NCI-H1694 treated with DMSO at 0.1 percent for 48 hours (cell line): ENCODE data around the gene SERPINB6.
"Not testable (repeated sequence)": the region's sequence is repeated elsewhere in the genome, so short reads cannot be mapped to it uniquely, and the experiment has no call there.

Source experiments
- DNase-seq: peaks from one replicate; lab custom pipeline; 2025; lab: John Stamatoyannopoulos, UW

SERPINB6 gene

GRCh38 chr6:2971420-2972218 is at the start of gene SERPINB6:
Gene SERPINB6 (minus strand): TSS chr6:2971567. CDS start chr6:2959332, 12,235 bp downstream.
- DNase-seq: no peak

- DNase-seq: no peak
Observed at GRCh38 chr6:3019749-3020320, 48.5 kb upstream of the SERPINB6 start.

GRCh38 chr6:3019065-3019464 is 47.7 kb upstream of the SERPINB6 start:
- DNase-seq: no peak

- DNase-seq: no peak
Observed at GRCh38 chr6:3017304-3017703, 45.9 kb upstream of the SERPINB6 start.

- no peak for DNase-seq
Observed at GRCh38 chr6:3016473-3017280, 45.3 kb upstream of the SERPINB6 start.

DNA sequence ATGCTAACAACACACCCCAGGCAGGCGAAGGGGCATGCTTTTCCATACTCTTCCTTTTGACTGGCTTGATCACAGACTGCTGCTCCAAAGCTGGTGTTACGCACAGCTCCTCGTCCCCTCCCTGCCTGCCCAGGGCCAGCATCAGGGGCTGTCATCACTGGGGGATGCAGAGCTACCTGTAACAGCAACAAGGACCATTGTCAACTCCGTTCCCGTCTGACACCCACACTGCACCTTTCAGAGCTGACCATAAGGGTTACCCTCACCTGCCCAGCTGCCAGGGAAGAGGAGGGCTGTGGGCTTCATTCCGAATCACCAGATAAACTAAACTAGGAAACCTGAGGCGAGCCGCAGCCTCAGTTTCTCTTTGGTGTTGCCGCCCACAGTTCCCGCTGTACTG is 43.8 kb upstream of the SERPINB6 start:
- no peak for DNase-seq

DNA sequence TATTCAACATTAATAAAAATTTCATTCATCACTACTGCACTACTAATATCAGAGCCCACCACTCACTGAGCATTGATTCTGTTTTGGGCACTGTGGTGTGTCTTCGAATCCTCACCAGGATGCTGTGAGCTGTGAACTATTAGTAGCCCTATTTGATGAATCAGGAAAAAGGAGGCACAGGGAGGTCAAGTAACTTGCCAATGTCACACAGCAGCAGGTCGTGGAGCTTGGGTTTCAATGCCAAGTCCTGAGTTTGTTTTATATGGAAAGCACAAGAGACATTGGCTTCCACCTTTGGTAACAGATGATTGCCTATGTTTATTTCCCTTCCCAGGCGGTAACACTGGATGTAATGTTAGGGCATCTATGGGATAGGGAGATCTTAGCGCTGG is 43.3 kb upstream of the SERPINB6 start:
- no peak for DNase-seq

- DNase-seq: no peak
Observed at GRCh38 chr6:3013901-3014674, 42.7 kb upstream of the SERPINB6 start.

DNA sequence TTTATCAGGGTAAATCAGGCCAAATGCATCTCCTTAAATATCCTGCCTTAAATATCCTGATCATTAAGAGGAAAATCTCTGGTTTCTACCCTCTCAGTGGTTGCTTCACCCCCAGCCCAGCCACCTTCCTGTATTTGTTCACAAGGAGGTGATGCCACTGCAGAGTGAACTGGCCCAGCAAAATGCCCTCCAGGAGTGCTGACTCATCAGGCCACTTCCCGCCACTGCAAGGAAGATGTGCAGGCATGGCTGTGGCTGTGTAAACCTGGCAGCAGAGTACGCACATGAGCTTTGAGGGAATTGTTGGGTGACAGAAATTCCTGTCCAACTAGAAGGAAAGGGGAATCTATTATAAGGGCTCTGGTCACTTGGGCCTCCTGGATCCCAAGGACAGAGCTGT is 42.1 kb upstream of the SERPINB6 start:
- no peak for DNase-seq

DNA sequence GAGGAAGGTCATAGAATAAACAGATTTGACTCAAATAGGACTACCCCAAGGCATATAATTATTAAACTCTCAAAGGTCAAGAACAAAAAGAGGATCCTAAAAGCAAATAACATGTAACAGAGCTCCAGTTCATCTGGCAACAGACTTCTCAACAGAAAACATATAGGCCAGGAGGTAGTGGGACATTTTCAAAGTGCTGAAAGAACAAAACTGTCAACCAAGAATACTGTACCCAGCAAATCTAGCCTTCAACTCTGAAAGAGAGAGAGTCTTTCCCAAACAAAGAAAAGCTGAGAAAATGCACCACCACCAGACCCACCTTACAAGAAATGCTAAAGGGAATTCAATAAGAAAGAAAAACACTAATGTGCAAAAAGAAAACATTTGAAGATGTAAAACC is 40.2 kb upstream of the SERPINB6 start:
- DNase-seq: no peak

DNA sequence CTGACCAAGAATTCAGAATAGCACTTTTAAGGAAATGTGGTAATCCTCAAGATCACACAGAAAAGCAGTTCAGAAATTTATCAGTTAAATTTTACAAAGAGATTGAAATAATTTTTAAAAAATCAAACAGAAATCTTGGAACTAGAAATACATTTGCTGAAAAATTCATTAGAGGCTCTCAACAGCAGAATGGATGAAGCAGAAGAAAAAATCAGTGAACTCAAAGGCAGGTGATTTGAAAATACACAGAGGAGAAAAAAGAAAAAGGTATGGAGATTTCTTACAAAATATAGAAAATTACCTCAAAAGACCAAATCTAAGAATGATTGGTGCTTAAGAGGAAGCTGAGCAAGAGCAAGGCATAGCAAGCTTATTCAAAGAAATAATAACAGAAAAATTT is 39.8 kb upstream of the SERPINB6 start:
- DNase-seq: no peak

- no peak for DNase-seq
Observed at GRCh38 chr6:3009930-3010329, 38.6 kb upstream of the SERPINB6 start.

DNA sequence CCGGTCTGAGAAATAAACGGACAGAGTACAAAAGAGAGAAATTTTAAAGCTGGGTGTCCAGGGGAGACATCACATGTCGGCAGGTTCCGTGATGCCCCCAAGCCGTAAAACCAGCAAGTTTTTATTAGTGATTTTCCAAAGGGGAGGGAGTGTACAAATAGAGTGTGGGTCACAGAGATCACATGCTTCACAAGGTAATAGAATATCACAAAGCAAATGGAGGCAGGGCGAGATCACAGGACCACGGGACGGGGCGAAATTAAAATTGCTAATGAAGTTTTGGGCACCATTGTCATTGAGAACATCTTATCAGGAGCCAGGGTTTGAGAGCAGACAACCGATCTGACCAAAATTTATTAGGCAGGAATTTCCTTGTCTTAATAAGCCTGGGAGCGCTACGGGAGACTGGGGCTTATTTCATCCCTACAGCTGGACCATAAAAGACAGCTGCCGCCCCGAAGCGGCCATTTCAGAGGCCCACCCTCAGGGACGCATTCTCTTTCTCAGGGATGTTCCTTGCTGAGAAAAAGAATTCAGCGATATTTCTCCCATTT is 37.4 kb upstream of the SERPINB6 start:
- DNase-seq: not testable (repeated sequence)

DNA sequence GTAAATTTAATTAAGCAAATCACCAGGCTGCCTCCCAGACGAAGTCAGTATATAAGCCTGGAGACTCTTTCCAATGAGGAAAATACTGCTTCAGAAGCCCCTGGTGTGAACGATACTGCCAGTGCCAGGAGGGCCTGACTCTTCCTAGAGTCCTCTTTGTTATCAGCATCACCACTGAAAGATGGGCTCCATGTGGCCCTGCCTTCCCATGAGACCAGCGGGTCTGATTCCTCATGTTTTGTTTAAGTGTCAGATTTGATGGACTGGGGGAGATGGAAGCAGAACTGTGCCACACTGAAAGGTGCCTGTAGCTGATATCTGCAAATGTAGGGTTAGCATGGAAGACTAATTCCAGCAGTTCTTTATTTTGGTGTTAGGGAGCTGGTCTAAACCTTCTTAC is 36.2 kb upstream of the SERPINB6 start:
- DNase-seq: no peak

GRCh38 chr6:3006476-3006875 is 35.1 kb upstream of the SERPINB6 start:
- DNase-seq: no peak

- no peak for DNase-seq
Observed at GRCh38 chr6:3005874-3006273, 34.5 kb upstream of the SERPINB6 start.

DNA sequence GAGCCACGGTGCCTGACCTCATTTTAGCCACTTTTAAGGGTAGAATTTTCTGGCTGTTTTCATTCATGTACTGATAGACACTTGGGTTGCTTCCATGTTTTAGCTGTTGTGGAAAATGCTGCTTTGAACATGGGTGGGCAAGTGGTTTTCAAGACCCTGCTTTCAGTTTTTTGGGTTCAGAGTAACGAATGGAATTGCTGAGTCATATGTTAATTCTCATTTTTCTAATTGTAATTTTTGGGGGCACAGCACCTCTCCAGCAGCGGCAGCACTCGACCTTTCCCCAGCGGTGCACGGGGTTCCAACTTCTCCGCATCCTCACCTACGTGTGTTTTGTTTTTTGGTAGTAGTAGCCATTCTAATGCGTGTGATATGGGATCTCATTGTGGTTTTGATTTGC is 33.7 kb upstream of the SERPINB6 start:
- no peak for DNase-seq

DNA sequence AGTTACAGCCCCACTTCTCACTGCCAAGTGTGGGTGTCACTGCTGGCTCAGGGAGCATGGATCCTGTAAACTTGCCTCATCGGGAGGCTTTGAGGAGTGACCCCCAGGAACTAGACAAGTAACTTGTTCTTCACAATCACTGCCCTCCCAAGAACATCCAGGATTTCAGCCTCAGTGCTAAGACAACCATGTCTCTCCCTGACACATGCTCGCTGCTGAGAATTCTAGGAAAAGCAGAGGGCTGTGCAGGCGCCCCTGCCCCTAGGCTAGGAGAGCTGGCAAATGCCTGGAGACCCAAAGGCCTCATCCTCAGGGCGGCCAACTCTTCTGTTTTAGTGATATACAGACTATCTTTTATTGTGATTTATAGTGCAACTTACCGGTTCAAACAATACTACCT is 31.9 kb upstream of the SERPINB6 start:
- DNase-seq: not testable (repeated sequence)

DNA sequence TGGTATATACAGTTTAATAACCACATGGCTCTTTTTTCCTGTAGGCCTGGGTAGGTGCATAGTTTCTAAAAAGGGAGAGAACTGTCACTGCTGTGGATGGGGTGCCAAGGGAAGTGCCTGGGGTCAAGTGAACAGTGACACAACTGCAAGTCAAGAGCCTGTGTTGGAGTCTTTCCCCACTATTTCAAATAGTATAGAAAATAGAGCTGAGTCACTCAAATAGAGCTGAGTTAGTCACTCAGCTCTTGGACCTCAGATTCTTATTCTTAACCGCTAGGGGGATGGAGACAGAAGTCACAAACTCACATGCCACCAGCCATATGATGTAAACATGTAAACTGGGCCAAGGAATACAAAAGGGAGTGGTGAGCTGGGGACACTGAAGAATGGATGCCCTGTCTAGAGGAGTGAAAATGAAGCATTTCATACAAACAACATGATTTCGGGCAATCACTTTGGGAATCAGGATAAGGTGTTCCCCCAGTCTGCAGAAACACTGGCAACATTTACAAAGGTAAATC is 30.5 kb upstream of the SERPINB6 start:
- peak; percentile 25 for DNase-seq

DNA sequence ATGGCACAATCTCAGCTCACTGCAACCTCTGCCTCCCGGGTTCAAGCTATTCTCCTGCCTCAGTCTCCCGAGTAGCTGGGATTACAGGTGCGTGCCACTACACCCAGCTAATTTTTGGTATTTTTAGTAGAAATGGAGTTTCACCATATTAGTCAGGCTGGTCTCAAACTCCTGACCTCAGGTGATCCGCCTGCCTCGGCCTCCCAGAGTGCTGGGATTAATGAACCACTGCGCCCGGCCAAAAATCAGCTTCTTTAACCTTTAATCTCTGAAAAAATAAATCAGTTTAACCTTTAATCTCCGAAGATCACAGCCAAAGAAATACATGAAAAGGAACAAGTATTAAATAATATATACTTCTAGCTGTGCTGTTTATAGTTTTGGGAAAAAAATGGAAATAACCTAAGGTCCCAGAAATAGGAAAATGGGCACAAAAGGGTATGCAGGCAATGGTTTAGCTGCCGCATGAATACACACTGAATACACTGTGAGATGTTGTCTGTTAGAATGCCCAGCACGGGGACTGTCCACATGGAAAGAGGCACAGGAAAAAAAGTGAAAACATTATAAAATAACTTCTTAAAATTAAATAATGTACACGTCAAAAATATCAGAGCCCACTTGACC is 29.9 kb upstream of the SERPINB6 start:
- no peak for DNase-seq
